Measurements from ENCODE around the gene OR8B3. TPM values are rescaled to one million over a fixed set of nuclear protein-coding genes. Genes with fewer than 3 reads are reported as not detected.
"Not testable (repeated sequence)": the region's sequence is repeated elsewhere in the genome, so short reads cannot be mapped to it uniquely, and the experiment has no call there.

Gene OR8B3
- total RNA-seq, 3 donors from 2014 or later = not detected

- Histone ChIP-seq H3K36me3 (no peaks in the 10 kb centered on the region), H3K9me3 (no peaks in the 10 kb centered on the region), H3K4me1 (no peaks in the 10 kb centered on the region), H3K27ac (no peak overlapping the region), H3K4me3 (no peak overlapping the region), H3K27me3 (peaks cover 0 to 5% of the 10 kb centered on the region in 2 donors)
- no peak for TF ChIP-seq POLR2A (IDR thresholded peaks at IDR 0.05)
- TF ChIP-seq CTCF (IDR thresholded peaks at IDR 0.05) = no peak
- TF ChIP-seq POLR2AphosphoS5 (IDR thresholded peaks at IDR 0.05) = no peak
- intact Hi-C loops (cut with DNase I; ENCODE audit: low total_unique reads) = no loop called here
- no peak for DNase-seq (ENCODE audit: low spot score in 2 of 2)
Measured at GRCh38 chr11:124421043-124421442, 22.2 kb upstream of the OR8B3 start.

- Histone ChIP-seq H3K4me1 (no peaks in the 10 kb centered on the region), H3K4me3 (no peak overlapping the region), H3K27me3 (peaks cover 0 to 19% of the 10 kb centered on the region in 2 donors), H3K9me3 (no peaks in the 10 kb centered on the region), H3K27ac (no peak overlapping the region), H3K36me3 (no peaks in the 10 kb centered on the region)
- no peak for DNase-seq (ENCODE audit: low spot score in 2 of 2)
- intact Hi-C loops (cut with DNase I; ENCODE audit: low total_unique reads) = no loop called here
- TF ChIP-seq CTCF (IDR thresholded peaks at IDR 0.05) = peak in 2 of 3 donors; percentile 40 to 47
- TF ChIP-seq POLR2AphosphoS5 (IDR thresholded peaks at IDR 0.05) = no peak
- no peak for TF ChIP-seq POLR2A (IDR thresholded peaks at IDR 0.05)
Measured at GRCh38 chr11:124415356-124415923, 16.6 kb upstream of the OR8B3 start.

GRCh38 chr11:124409906-124410305, 11.1 kb upstream of the OR8B3 start:
- no peak overlapping the region for H3K27ac ChIP-seq
- no peak for DNase-seq (ENCODE audit: low spot score in 2 of 2)
- intact Hi-C loops (cut with DNase I; ENCODE audit: low total_unique reads) = no loop called here

GRCh38 chr11:124405581-124405980, 6.8 kb upstream of the OR8B3 start:
- TF ChIP-seq POLR2AphosphoS5 (IDR thresholded peaks at IDR 0.05) = no peak
- no peak for TF ChIP-seq CTCF (IDR thresholded peaks at IDR 0.05)
- no peak for TF ChIP-seq POLR2A (IDR thresholded peaks at IDR 0.05)
- Histone ChIP-seq H3K4me3 (no peak overlapping the region), H3K9me3 (no peaks in the 10 kb centered on the region), H3K36me3 (no peaks in the 10 kb centered on the region), H3K4me1 (no peaks in the 10 kb centered on the region), H3K27me3 (no peaks in the 10 kb centered on the region), H3K27ac (no peak overlapping the region)
- intact Hi-C loops (cut with DNase I; ENCODE audit: low total_unique reads) = no loop called here
- no peak for DNase-seq (ENCODE audit: low spot score in 2 of 2)

More at GRCh38 chr11:124409906-124410305, 11.1 kb upstream of the OR8B3 start:
- H3K27me3 ChIP-seq = peaks cover 0 to 14% of the 10 kb centered on the region in 2 donors
- no peak overlapping the region for H3K4me3 ChIP-seq
- H3K4me1 ChIP-seq = no peaks in the 10 kb centered on the region
- H3K9me3 ChIP-seq = no peaks in the 10 kb centered on the region
- TF ChIP-seq POLR2AphosphoS5 (IDR thresholded peaks at IDR 0.05) = no peak
- TF ChIP-seq CTCF (IDR thresholded peaks at IDR 0.05) = no peak
- TF ChIP-seq POLR2A (IDR thresholded peaks at IDR 0.05) = no peak
- H3K36me3 ChIP-seq = no peaks in the 10 kb centered on the region

- H3K27me3 ChIP-seq; H3K36me3 ChIP-seq; DNase-seq (ENCODE audit: low spot score in 2 of 2); H3K4me1 ChIP-seq; intact Hi-C loops (cut with DNase I; ENCODE audit: low total_unique reads); H3K4me3 ChIP-seq; H3K27ac ChIP-seq; H3K9me3 ChIP-seq: not testable (repeated sequence)
Measured at GRCh38 chr11:124403186-124403585, 4.4 kb upstream of the OR8B3 start.

Measured in breast epithelium (tissue), 4 donors.